ENCODE data around the gene XYLT2.
"Not testable (repeated sequence)": the region's sequence is repeated elsewhere in the genome, so short reads cannot be mapped to it uniquely, and the experiment has no call there.

The XYLT2 gene

GRCh38 chr17:50381920-50382319, 36.0 kb downstream of the XYLT2 start:
- DNase-seq (ENCODE audit: insufficient read length, low spot score) = no peak

GRCh38 chr17:50382931-50383330, 37.0 kb downstream of the XYLT2 start:
- DNase-seq (ENCODE audit: insufficient read length, low spot score) = no peak
- FAIRE-seq = no peak

More at GRCh38 chr17:50381920-50382319, 36.0 kb downstream of the XYLT2 start:
- FAIRE-seq = no peak

GRCh38 chr17:50386510-50386909, 40.6 kb downstream of the XYLT2 start:
- FAIRE-seq (peak; percentile 26), DNase-seq (ENCODE audit: insufficient read length, low spot score) (no peak)

- DNase-seq (ENCODE audit: insufficient read length, low spot score) = no peak
Observed at GRCh38 chr17:50388728-50389127, 42.8 kb downstream of the XYLT2 start.

GRCh38 chr17:50389534-50389933, 43.6 kb downstream of the XYLT2 start:
- no peak for FAIRE-seq
- no peak for DNase-seq (ENCODE audit: insufficient read length, low spot score)

More at GRCh38 chr17:50388728-50389127, 42.8 kb downstream of the XYLT2 start:
- FAIRE-seq = peak; percentile 42

GRCh38 chr17:50392621-50393020, 46.7 kb downstream of the XYLT2 start:
- FAIRE-seq = no peak
- DNase-seq (ENCODE audit: insufficient read length, low spot score) = no peak

- no peak for FAIRE-seq
- no peak for DNase-seq (ENCODE audit: insufficient read length, low spot score)
Observed at GRCh38 chr17:50393700-50394099, 47.8 kb downstream of the XYLT2 start.

- no peak for DNase-seq (ENCODE audit: insufficient read length, low spot score)
- no peak for FAIRE-seq
Observed at GRCh38 chr17:50394711-50395110, 48.8 kb downstream of the XYLT2 start.

GRCh38 chr17:50396261-50397110, 50.6 kb downstream of the XYLT2 start:
- FAIRE-seq = no peak
- DNase-seq (ENCODE audit: insufficient read length, low spot score) = peak; percentile 32

- FAIRE-seq = peak; percentile 100
- DNase-seq (ENCODE audit: insufficient read length, low spot score) = peak; percentile 94
Observed at GRCh38 chr17:50397111-50397918, 51.4 kb downstream of the XYLT2 start, which contains the start of gene LRRC59. TSS of gene LRRC59 (minus strand) at chr17:50397523. CDS start at chr17:50397317, 206 bp downstream.

GRCh38 chr17:50397919-50398285, 52.0 kb downstream of the XYLT2 start:
- no peak for FAIRE-seq
- peak; percentile 34 for DNase-seq (ENCODE audit: insufficient read length, low spot score)

- FAIRE-seq; DNase-seq (ENCODE audit: insufficient read length, low spot score): not testable (repeated sequence)
Observed at GRCh38 chr17:50398672-50399071, 52.7 kb downstream of the XYLT2 start.

- not testable (repeated sequence) for DNase-seq (ENCODE audit: insufficient read length, low spot score); FAIRE-seq
Observed at GRCh38 chr17:50399591-50399990, 53.7 kb downstream of the XYLT2 start.

- FAIRE-seq; DNase-seq (ENCODE audit: insufficient read length, low spot score): not testable (repeated sequence)
Observed at GRCh38 chr17:50405351-50405750, 59.4 kb downstream of the XYLT2 start.

GRCh38 chr17:50406578-50406977, 60.7 kb downstream of the XYLT2 start:
- FAIRE-seq = no peak
- DNase-seq (ENCODE audit: insufficient read length, low spot score) = no peak

GRCh38 chr17:50407921-50408320, 62.0 kb downstream of the XYLT2 start:
- FAIRE-seq (no peak), DNase-seq (ENCODE audit: insufficient read length, low spot score) (no peak)

Measured in HTR-8/SVneo (cell line).